K562 treated with DMSO at 1 percent for 4 hours (cell line): Measurements from ENCODE around the gene FAIM2. TPM values are rescaled to one million over a fixed set of nuclear protein-coding genes. Genes with fewer than 3 reads are reported as not detected.

Experiments
- total RNA-seq: library from RNA; unstranded; fragments of 300-600 nt; gene quantifications from 2 replicates; pipeline ENCODE4 v1.2.3, GENCODE V29; 2022; ENCODE audit not compliant: insufficient read depth

Gene FAIM2
- total RNA-seq, result 0.33 and 0.44 TPM in 2 replicates

DNA sequence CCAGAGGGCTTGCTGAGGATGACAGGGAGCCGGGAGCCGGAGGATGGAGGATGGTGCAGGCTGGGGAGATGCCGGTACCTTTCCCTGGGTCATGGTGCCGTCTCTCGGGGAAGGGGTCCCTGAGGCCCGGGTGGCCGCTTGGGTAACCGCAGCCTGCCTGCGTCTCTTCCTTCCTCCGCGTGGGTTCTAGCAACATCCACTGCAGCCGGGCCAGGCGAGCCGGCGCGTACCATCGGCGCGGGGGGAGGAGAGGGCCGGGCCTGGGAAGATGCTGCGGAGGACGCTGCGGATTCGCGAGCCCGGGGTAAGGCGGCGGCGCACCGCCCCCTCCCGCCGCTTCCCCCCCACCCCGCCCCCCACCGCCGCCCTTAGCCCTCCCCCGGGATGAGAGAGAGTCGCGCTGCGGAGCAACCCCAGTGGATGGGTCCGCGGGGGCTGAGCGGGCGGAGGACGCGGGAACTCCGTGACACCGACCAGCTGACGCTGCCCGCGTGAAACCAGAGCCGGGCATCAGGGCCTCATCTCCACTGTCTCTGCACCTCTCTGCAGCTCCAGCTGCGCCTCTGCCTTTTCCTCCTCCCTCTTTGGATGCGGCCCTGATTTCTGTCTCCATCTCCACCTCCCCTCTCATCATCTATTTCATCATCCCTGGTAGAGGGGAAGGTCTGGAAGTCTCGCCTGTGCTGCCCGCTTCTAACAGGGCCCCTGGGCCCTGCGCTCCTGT is at the start of gene FAIM2:
Gene FAIM2, minus strand, starts transcription at position 201 of the 724 bp plus-strand sequence. Its CDS starts 108 bp downstream, at position 93.

DNA sequence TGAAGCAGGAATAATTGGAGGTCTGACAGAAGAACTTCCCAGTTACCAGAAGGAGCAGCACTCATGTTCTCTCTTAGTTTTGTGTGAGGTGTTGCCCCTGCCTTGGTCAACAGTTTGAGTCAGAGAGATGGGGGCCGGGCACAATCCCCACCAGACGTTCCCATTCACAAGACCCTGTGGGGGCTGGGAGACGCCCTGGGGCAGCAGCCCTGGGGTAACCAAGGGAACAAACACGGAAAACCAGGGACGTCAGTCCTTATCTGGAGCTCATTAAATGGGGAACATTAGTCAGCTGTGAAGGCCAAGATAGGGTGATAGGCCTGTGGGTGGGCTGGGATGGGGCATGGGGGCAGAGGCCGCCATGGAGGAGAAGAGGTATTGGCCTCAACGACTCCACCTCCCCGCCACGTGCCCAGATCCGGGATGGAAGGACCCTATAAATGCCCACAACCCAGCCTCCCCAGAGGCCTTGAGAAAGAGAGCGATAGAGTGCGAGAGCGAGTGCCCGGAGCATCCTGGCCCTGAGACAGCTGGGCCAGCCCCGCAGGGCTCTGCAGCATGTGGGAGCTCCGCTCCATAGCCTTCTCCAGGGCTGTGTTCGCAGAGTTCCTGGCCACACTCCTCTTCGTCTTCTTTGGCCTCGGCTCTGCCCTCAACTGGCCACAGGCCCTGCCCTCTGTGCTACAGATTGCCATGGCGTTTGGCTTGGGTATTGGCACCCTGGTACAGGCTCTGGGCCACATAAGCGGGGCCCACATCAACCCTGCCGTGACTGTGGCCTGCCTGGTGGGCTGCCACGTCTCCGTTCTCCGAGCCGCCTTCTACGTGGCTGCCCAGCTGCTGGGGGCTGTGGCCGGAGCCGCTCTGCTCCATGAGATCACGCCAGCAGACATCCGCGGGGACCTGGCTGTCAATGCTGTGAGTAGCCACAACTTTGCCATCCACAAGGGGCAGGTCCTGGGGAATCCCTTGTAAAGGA is 46.9 kb upstream of the FAIM2 start, which contains the start of gene AQP2:
Gene AQP2, plus strand, starts transcription at position 465 of the 979 bp plus-strand sequence. Its CDS starts 94 bp downstream, at position 559.

DNA sequence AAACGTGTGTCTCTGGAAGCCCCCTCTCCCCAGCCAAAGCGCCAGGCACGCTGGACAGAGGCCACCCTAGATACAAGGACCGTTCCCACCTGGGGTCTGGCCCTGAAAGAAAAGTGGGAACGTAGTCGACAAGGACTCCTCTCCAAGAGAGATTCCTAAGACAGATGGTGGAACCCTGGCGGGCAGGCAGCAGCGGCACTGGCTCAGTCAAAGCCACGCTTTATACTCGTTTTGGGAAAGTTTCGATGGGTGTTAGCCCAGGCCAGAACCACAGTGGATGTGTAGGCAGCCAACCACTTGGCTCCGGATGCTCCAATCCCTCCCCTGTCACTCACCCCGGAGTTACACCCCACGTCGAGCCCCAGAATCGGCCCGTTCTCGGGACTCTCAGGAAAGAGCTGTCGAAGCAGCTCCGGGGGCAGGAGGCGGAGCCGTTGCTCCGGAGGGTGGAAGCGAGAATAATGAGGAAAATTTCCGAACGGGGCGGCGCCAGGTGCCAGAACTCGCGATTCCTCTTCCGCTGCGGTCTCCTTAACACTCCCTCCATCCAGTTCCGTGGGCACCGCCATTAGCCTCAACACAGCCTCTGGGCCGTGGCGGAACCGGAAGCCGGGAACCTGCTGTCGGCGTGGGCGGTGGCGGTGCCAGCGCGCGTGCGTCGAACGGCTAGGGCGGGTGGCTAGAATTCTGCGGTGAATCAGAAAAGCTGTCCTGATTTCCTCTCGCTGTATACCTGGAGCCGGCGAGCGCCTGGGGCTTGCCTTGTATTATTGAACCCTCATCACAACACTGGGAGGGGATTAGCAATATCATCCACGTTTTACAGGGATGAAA is 61.0 kb downstream of the FAIM2 start, which contains the start of gene BCDIN3D:
Gene BCDIN3D, minus strand, starts transcription at position 588 of the 834 bp plus-strand sequence. Its CDS starts 19 bp downstream, at position 569.

DNA sequence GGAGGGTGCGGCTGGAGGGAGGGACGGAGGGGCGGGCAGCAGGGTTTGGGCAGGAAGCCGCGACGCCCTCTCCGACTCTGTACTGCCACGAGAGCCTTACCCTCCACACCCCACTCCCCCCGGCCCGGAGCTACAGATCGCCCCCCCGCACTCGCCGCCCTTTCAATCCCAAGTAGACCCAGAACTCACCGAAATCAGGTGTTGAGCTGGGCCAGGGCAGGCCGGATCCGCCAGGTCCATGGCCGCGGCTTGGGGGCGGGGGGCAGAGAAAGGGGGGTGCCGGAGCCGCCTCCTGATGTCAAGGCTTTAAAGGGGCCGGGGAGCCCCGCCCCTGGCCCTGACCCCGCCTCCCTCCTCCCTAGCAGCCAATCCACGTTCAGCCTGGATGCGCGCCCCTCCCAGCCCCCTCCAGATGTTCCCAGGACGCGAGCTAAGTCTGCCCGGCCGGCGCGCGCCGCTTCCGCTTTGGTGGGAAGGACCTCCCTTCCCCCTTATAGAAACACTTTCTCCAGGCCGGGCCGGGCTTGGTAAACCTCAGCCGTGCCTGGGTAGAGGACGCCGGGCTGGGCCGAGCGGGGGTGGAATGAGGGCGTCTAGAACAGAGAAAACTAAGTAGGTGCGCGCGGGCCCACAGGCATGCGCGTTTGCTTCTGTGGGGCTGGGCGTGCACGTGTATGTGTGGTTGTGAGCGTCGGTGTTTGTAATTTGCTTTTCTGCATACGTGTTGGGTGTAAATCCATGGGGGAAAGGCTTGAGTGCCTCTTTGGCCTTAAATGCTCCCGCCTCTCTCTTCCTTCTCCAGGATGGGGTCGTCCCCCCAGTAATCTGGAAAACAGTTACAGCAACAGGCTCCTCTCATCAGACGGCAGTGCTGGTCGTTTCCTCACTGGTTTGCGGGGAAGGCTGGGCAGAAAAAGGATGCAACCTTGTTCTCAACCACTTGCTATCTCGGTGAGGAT is 75.3 kb downstream of the FAIM2 start, which contains the start of gene NCKAP5L:
Gene NCKAP5L, minus strand, starts transcription at position 281 of the 959 bp plus-strand sequence. CDS start 24,369 bp downstream, outside the sequence.

Other genes with a start within 250 kb of the FAIM2 start
- gene FMNL3, start 196.5 kb downstream of the FAIM2 start, total RNA-seq, result 5.4 and 7.8 TPM in 2 replicates
- gene TMBIM6, start 162.3 kb downstream of the FAIM2 start, total RNA-seq, result 467 and 471 TPM in 2 replicates
- 11.4 and 14.3 TPM in 2 replicates for gene NCKAP5L, start 75.5 kb downstream of the FAIM2 start, total RNA-seq
- 4.5 and 6.2 TPM in 2 replicates for gene BCDIN3D, start 60.8 kb downstream of the FAIM2 start, total RNA-seq
- not detected in 2 replicates for gene AQP2, start 46.8 kb upstream of the FAIM2 start, total RNA-seq
- gene AQP5, start 58.0 kb upstream of the FAIM2 start, total RNA-seq, result not detected in 2 replicates
- not detected in 2 replicates for gene AQP6, start 69.0 kb upstream of the FAIM2 start, total RNA-seq
- 53.6 and 54.7 TPM in 2 replicates for gene RACGAP1, start 121.6 kb upstream of the FAIM2 start, total RNA-seq
- gene ASIC1, start 153.7 kb upstream of the FAIM2 start, total RNA-seq, result 0.48 and 1.5 TPM in 2 replicates
- 52.6 and 62.0 TPM in 2 replicates for gene SMARCD1, start 181.4 kb upstream of the FAIM2 start, total RNA-seq
- gene GPD1, start 200.1 kb upstream of the FAIM2 start, total RNA-seq, result 0.25 TPM in 1 of 2 replicates, not detected in the other
- 44.6 and 64.7 TPM in 2 replicates for gene COX14, start 208.3 kb upstream of the FAIM2 start, total RNA-seq